Erythroblast (primary cell): ENCODE measurements around the gene SMARCB1.

ENCODE experiments used
- GATA1 ChIP-seq: IDR thresholded peaks from 2 replicates; pipeline ENCODE4 v1.6.1; 2011; ENCODE audit warnings: low read depth, mild to moderate bottlenecking, control low read depth, low read length, moderate library complexity
- POLR2A ChIP-seq: IDR thresholded peaks from 2 replicates; pipeline ENCODE4 v1.6.1; 2011; ENCODE audit warnings: mild to moderate bottlenecking, low read length

GRCh38 chr22:23828800-23829680, 42.3 kb downstream of the SMARCB1 start:
- TF ChIP-seq POLR2A: no peak
- TF ChIP-seq GATA1: no peak
